Activated CD4-positive, alpha-beta T cell treated with anti-CD3 and anti-CD28 coated beads, Interleukin-2, amount 50 U/mL, for 24 hours (primary cell): ENCODE data around the gene GCN1.

Experiments
- DNase-seq, 2 donors: peaks; one replicate each; pipeline ENCODE4 v3.0.0-alpha.2; 2020; ENCODE audit warnings: low read depth in 1 of 2, low spot score in 1 of 2

Gene GCN1

GRCh38 chr12:120095331-120095730 is 99.2 kb downstream of the GCN1 start:
- no peak for DNase-seq

- DNase-seq, result no peak
These were observed 100.0 kb downstream of the GCN1 start for GRCh38 chr12:120094485-120094884.

- no peak for DNase-seq
These were observed 100.7 kb downstream of the GCN1 start for GRCh38 chr12:120093592-120094355.

GRCh38 chr12:120093336-120093591 is 101.3 kb downstream of the GCN1 start:
- DNase-seq, result no peak

- DNase-seq, result no peak
These were observed 101.8 kb downstream of the GCN1 start for GRCh38 chr12:120092551-120093335.

- no peak for DNase-seq
These were observed 103.0 kb downstream of the GCN1 start for GRCh38 chr12:120091371-120092090.

- no peak for DNase-seq
These were observed 103.8 kb downstream of the GCN1 start for GRCh38 chr12:120090626-120091295.

- no peak for DNase-seq
These were observed 104.3 kb downstream of the GCN1 start for GRCh38 chr12:120090206-120090605.

- DNase-seq, result no peak
These were observed 104.7 kb downstream of the GCN1 start for GRCh38 chr12:120089796-120090195.

GRCh38 chr12:120089105-120089504 is 105.4 kb downstream of the GCN1 start:
- no peak for DNase-seq

- peak; percentile 99 for DNase-seq
These were observed 107.5 kb downstream of the GCN1 start for GRCh38 chr12:120086801-120087621.

GRCh38 chr12:120085920-120086645 is 108.4 kb downstream of the GCN1 start:
- DNase-seq, result no peak

GRCh38 chr12:120081641-120082040 is 112.9 kb downstream of the GCN1 start:
- no peak for DNase-seq

GRCh38 chr12:120079411-120080400 is 114.8 kb downstream of the GCN1 start:
- no peak for DNase-seq

- no peak for DNase-seq
These were observed 115.6 kb downstream of the GCN1 start for GRCh38 chr12:120078868-120079267.

GRCh38 chr12:120077260-120077659 is 117.3 kb downstream of the GCN1 start:
- no peak for DNase-seq
